HG02678 (cell line): ENCODE measurements around the gene DOK7.

Experiments
- ATAC-seq: cut with Tn5 transposase; IDR thresholded peaks from one replicate; pipeline ENCODE4 v1.9.1; 2021; ENCODE audit warnings: mild to moderate bottlenecking, moderate library complexity; ENCODE audit not compliant: unreplicated experiment

Gene DOK7

DNA sequence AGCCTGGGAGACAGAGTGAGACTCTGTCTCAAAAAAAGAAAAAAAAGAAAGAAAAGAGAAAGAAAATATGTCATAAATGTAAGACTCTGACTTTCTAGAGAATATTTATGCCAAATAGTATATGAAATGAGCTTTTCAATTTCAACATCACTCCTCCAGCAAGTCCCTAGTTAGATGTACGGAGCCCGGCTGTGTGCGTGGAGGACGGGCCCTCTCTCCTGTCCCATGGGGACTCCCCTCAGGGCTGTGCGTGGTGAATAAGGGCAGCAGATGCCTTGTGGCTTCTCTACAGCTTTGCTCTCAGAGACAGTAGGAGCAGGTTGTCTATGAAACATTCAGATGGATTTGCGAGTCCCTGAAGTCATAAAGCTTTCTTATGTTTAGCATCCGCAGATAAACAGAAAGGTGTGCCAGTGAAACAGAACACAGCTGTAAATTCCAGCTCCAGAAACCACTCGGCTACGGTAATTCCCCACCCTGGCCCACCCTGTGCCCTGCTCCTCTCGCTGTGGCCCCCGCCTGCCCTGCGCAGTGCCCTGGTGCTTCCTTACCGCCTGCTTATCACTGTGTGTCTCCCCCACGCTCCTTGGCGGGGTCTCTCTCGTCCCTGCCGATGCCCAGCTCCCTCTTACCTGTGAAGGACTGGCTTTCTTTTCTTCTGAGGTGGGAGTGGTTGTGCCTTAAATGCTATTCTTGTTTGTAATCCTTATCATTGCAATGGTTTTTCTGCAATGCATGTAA is 35.2 kb upstream of the DOK7 start:
- ATAC-seq, result no peak

- no peak for ATAC-seq
Observed at GRCh38 chr4:3429651-3430050, 33.5 kb upstream of the DOK7 start.

- ATAC-seq, result no peak
Observed at GRCh38 chr4:3430524-3430923, 32.6 kb upstream of the DOK7 start.

GRCh38 chr4:3431446-3431993 is 31.6 kb upstream of the DOK7 start:
- no peak for ATAC-seq

DNA sequence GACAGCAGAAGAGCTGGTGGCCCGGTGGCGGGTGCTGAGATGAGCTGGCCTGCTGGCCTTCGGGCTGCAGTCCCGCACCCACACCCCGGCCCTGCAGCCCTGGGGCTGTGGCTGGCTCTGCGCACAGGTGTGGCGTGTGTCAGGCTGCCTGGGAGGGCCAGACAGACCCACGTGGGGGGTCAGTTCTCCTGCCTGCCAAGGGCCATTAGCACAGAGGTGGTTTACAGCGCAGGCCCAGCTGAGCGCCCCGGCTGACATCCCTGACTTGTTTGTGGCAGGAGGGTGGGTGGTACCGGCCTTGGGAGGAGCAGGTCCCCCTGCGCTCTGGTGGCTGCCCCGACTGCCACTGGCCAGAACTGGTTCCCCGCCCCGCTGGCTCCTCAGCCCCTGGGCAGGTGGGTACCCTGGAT is 30.7 kb upstream of the DOK7 start:
- no peak for ATAC-seq

DNA sequence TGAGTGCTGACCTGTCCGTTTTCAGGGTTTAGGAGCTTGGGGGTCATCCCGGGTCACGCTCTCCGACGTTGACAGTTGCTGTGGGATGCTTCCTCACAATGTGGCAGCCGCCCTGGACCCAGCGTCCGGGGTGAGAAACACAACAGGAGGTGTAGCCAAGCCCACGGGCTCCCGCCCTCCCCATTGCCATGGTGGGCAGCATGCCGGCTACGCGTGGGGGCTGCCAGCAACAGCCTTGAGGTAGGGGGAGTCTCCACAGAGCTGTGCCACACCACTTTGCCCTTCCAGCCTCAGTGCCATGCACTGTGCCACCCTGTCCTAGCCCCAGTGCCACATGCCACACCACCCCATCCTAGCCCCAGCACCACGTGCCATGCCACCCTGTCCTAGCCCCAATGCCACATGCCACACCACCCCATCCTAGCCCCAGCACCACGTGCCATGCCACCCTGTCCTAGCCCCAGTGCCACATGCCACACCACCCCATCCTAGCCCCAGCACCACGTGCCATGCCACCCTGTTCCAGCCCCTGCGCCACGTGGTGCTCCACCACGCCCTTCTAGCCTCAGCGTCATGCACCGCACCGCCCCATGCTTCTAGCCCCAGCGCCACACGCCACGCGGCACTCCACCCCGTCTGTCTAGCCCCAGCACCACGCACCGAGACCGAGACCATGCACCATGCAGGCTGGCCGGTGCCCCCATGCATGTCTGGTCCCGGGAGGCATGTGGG is 29.8 kb upstream of the DOK7 start:
- ATAC-seq, result no peak

GRCh38 chr4:3434881-3435685 is 28.0 kb upstream of the DOK7 start:
- no peak for ATAC-seq

GRCh38 chr4:3435686-3435956 is 27.5 kb upstream of the DOK7 start:
- ATAC-seq, result no peak

GRCh38 chr4:3436048-3436797 is 26.9 kb upstream of the DOK7 start:
- no peak for ATAC-seq

DNA sequence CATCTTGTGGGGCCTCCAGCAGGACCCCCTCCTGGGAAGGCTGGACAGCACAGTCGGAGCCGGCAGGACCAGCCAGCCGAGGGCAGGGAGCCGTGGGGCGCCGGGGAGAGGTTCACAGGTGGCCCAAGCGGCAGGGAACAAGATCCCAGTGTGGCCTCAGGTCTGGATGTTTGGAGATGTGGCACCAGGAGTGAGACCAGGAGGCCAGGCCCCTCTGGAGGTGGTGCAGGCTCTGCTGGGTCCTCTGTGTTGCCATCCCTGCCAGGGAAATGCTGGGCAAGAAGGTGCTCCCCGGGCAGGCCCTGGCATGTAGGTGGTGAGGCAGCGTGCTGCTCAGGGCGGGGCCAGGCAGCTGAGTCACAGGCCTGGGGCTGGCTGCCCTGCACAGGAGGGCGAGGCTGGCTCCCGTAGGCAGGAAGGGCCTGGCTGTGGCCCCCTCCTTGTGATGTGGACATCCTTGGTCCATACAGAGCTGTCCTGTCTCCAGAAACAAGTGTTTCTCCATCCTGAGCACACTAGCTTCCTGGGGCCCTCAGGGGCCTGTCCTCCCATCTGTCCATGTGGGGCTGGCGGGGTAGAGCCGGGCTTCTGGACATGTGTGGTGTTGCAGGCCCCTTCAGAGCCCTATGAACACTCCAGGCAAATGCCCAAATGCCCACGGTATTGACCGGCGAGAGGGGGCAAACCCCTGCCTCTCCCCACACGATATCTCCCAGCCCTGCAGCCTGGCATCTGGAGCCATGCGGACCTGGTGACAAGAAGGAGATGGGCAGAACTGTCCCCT is 26.1 kb upstream of the DOK7 start:
- no peak for ATAC-seq

GRCh38 chr4:3437582-3437936 is 25.5 kb upstream of the DOK7 start:
- ATAC-seq, result no peak

- ATAC-seq, result no peak
Observed at GRCh38 chr4:3437998-3438846, 24.9 kb upstream of the DOK7 start.

DNA sequence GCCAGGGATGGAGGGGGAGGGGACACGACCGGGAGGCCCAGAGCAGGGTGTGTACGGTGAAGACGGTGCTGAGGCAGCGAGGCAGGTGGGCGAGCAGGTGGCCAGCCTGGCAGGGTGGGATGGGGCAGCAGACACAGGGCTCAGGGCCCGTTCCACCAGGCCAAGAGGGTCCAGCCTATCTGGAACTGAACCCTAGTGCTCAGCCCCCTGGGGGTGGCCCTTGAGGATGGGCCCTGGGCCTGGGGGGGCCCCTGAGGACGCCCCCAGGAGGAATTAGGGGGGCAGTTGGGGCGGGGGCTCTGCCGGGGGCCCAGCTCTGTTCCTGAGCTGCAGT is 24.3 kb upstream of the DOK7 start:
- ATAC-seq, result no peak

DNA sequence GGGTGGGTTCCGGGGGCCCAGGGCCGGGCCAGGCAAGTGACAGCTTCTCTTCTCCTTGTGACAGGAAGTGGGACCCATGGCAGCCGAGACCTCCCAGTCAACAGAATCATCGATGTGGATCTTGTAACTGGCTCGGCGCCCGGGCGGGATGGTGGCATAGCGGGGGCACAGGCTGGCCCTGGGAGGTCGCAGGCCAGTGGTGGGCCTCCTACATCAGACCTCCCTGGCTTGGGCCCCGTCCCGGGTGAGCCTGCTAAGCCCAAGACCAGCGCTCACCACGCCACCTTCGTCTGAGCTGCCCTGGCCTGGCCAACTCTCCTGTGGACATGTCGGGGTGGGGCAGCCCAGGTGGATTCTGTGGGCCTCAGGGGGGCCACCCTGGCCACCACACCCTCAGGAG is 23.7 kb upstream of the DOK7 start:
- ATAC-seq, result no peak

GRCh38 chr4:3440011-3440410 is 23.1 kb upstream of the DOK7 start:
- no peak for ATAC-seq

DNA sequence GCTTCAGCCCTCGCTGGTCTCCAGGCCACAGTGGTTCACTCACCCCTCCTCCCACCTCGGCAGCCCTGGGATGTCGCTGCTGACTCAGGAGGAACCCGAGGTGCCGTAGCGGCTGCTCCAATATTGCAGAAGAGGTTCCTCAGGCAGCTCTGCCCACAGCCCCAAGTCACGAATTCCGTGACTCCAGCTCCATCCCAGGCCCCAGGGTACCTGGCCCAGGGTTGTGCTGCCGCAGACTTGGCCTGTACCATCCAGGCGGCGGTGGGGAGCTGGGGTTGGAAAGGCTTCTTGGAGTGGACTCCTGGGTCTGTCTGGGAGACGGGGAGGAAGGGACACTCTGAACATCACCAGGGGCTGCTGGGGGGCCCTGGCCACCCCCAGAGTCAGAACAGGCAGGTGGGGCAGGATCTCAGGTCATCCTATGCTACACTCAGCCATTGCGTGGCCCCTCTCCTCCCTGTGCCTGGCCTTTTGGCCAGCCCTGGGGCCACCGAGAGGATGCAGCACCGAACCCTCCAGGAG is 22.1 kb upstream of the DOK7 start:
- no peak for ATAC-seq

- no peak for ATAC-seq
Observed at GRCh38 chr4:3441501-3442459, 21.3 kb upstream of the DOK7 start, which contains the start of gene HGFAC. TSS of gene HGFAC (plus strand) at chr4:3441968. CDS start at chr4:3442002, 34 bp downstream.

DNA sequence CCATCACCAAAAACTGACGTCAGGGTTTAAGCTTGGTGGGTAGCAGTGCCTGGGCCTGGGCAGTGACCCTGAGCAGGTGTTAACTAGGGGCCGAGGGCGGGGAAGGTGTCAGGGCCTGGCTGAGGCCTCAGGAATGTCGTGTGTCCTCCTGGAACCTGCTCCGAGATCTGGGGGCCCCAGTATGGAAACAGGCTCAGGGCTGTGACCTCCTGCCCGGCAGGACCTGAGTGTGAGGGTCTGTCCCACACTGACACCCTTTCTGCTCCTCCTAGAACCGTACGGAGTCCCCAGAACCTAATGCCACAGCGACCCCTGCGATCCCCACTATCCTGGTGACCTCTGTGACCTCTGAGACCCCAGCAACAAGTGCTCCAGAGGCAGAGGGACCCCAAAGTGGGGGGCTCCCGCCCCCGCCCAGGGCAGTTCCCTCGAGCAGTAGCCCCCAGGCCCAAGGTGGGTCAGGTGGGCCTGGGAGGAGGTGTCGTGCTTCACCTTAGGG is 20.6 kb upstream of the DOK7 start:
- ATAC-seq, result no peak
